Uterus (tissue), 4 donors: ENCODE results near the gene DPRX. TPM values are rescaled to one million over a fixed set of nuclear protein-coding genes. Genes with fewer than 3 reads are reported as not detected.

Source experiments
- DNase-seq, 2 donors: peaks; one replicate each; pipeline ENCODE4 v3.0.0-alpha.2; 2019 to 2020
- H3K27ac ChIP-seq, 2 donors: fragments of 200-600 bp; sonication (generic); 1 replicate in 1 of 2; 2 replicates in 1 of 2; pipeline ENCODE4 v1.5.1; 2016 to 2018
- H3K27me3 ChIP-seq, 2 donors: fragments of 200-600 bp; sonication (generic); one replicate each; pipeline ENCODE4 v1.5.1; 2018 to 2019; ENCODE audit warnings: control low read depth in 1 of 2
- H3K36me3 ChIP-seq, 2 donors: fragments of 200-600 bp; sonication (generic); one replicate each; pipeline ENCODE4 v1.5.1; 2019; ENCODE audit warnings: control low read depth in 1 of 2
- H3K4me1 ChIP-seq, 2 donors: fragments of 200-600 bp; sonication (generic); one replicate each; pipeline ENCODE4 v1.5.1; 2018 to 2019; ENCODE audit warnings: control low read depth in 1 of 2
- H3K4me3 ChIP-seq, 2 donors: fragments of 200-600 bp; sonication (generic); 1 replicate in 1 of 2; 2 replicates in 1 of 2; pipeline ENCODE4 v1.5.1; 2018 to 2019; ENCODE audit warnings: mild to moderate bottlenecking in 1 of 2
- H3K9me3 ChIP-seq, 2 donors: fragments of 200-600 bp; sonication (generic); one replicate each; pipeline ENCODE4 v1.5.1; 2019; ENCODE audit warnings: control low read depth in 1 of 2
- CTCF ChIP-seq, 4 experiments: fragments of 200-600 bp in 2 of 4; fragments of 450-650 bp in 2 of 4; sonication (generic) in 2 of 4; IDR thresholded peaks; one replicate each; pipeline ENCODE4 v1.5.1; 2016 to 2019; ENCODE audit warnings: antibody characterized with exemption in 4 of 4, mild to moderate bottlenecking in 2 of 4, moderate library complexity in 1 of 4
- POLR2A ChIP-seq, 2 donors: fragments of 450-650 bp; IDR thresholded peaks; one replicate each; pipeline ENCODE4 v1.6.1; 2016; ENCODE audit warnings: antibody characterized with exemption in 2 of 2, mild to moderate bottlenecking in 1 of 2, moderate library complexity in 1 of 2
- intact Hi-C: fragments of 100-400 bp; cut with DNase I; formaldehyde crosslinking; loops from one replicate; pipeline ENCODE4 v1.15.1; 2023; ENCODE audit warnings: low total_unique reads
- total RNA-seq, 4 donors: library from RNA; depleted of rRNA in 3 of 4; stranded (reverse); fragments of >200 nt in 3 of 4; gene quantifications; one replicate each; pipeline versions ENCODE4 v1.1.0 to v1.2.4, GENCODE V29; 2014 to 2023
- donor health status: DM: yes; HTN: yes; CAD: no.

DPRX gene
- total RNA-seq, 4 donors from 2014 or later: not detected

- H3K9me3 ChIP-seq: no peaks in the 10 kb centered on the region
- intact Hi-C loops: no loop called here
- no peaks in the 10 kb centered on the region for H3K4me1 ChIP-seq
- H3K36me3 ChIP-seq: no peaks in the 10 kb centered on the region
- no peaks in the 10 kb centered on the region for H3K27me3 ChIP-seq
- H3K27ac ChIP-seq: no peak overlapping the region
- TF ChIP-seq POLR2A (IDR thresholded peaks at IDR 0.05) (no peak), CTCF (IDR thresholded peaks at IDR 0.05) (no peak)
- no peak overlapping the region for H3K4me3 ChIP-seq
- no peak for DNase-seq
These were observed 35.7 kb upstream of the DPRX start for GRCh38 chr19:53596056-53596455.

GRCh38 chr19:53597023-53597422 is 34.8 kb upstream of the DPRX start:
- intact Hi-C loops: no loop called here
- Histone ChIP-seq H3K4me1 (no peaks in the 10 kb centered on the region), H3K27ac (no peak overlapping the region), H3K4me3 (no peak overlapping the region), H3K36me3 (no peaks in the 10 kb centered on the region), H3K9me3 (no peaks in the 10 kb centered on the region), H3K27me3 (no peaks in the 10 kb centered on the region)
- TF ChIP-seq CTCF (IDR thresholded peaks at IDR 0.05): no peak
- no peak for TF ChIP-seq POLR2A (IDR thresholded peaks at IDR 0.05)
- DNase-seq: no peak

- H3K27me3 ChIP-seq: no peaks in the 10 kb centered on the region
- no peak overlapping the region for H3K27ac ChIP-seq
- TF ChIP-seq CTCF (IDR thresholded peaks at IDR 0.05): no peak
- no peak for TF ChIP-seq POLR2A (IDR thresholded peaks at IDR 0.05)
- no peaks in the 10 kb centered on the region for H3K36me3 ChIP-seq
- H3K9me3 ChIP-seq: no peaks in the 10 kb centered on the region
- no peaks in the 10 kb centered on the region for H3K4me1 ChIP-seq
- DNase-seq: no peak
- no peak overlapping the region for H3K4me3 ChIP-seq
- intact Hi-C loops: no loop called here
These were observed 33.4 kb upstream of the DPRX start for GRCh38 chr19:53598361-53598760.

GRCh38 chr19:53600217-53600616 is 31.6 kb upstream of the DPRX start:
- Histone ChIP-seq H3K27me3 (no peaks in the 10 kb centered on the region), H3K4me1 (no peaks in the 10 kb centered on the region), H3K9me3 (no peaks in the 10 kb centered on the region), H3K36me3 (no peaks in the 10 kb centered on the region), H3K27ac (no peak overlapping the region), H3K4me3 (no peak overlapping the region)
- DNase-seq: no peak
- TF ChIP-seq POLR2A (IDR thresholded peaks at IDR 0.05) (no peak), CTCF (IDR thresholded peaks at IDR 0.05) (no peak)
- intact Hi-C loops: no loop called here

- Histone ChIP-seq H3K4me1 (no peaks in the 10 kb centered on the region), H3K27me3 (no peaks in the 10 kb centered on the region), H3K4me3 (no peak overlapping the region), H3K9me3 (no peaks in the 10 kb centered on the region), H3K27ac (no peak overlapping the region), H3K36me3 (no peaks in the 10 kb centered on the region)
- no peak for TF ChIP-seq POLR2A (IDR thresholded peaks at IDR 0.05)
- no peak for TF ChIP-seq CTCF (IDR thresholded peaks at IDR 0.05)
- DNase-seq: no peak
- intact Hi-C loops: no loop called here
These were observed 25.8 kb upstream of the DPRX start for GRCh38 chr19:53606031-53606430.
